GM12873 (cell line): Measurements from ENCODE around the gene FAM13A.

Source experiments
- CTCF ChIP-seq: IDR thresholded peaks from 2 replicates; pipeline ENCODE4 v1.5.1; 2012; ENCODE audit warnings: low read depth, mild to moderate bottlenecking, moderate library complexity, low read length, control low read depth; ENCODE audit not compliant: insufficient read depth; ENCODE audit errors: missing control alignments

Gene FAM13A

GRCh38 chr4:88724406-88724805 lies 332.6 kb downstream of the FAM13A start:
- TF ChIP-seq CTCF = no peak

- no peak for TF ChIP-seq CTCF
Observed at GRCh38 chr4:88722828-88723227, 334.2 kb downstream of the FAM13A start.

GRCh38 chr4:88722276-88722780 lies 334.7 kb downstream of the FAM13A start:
- TF ChIP-seq CTCF = no peak

- no peak for TF ChIP-seq CTCF
Observed at GRCh38 chr4:88720451-88721428, 336.2 kb downstream of the FAM13A start.

GRCh38 chr4:88719381-88719780 lies 337.6 kb downstream of the FAM13A start:
- no peak for TF ChIP-seq CTCF

- TF ChIP-seq CTCF = no peak
Observed at GRCh38 chr4:88718098-88718497, 338.9 kb downstream of the FAM13A start.

GRCh38 chr4:88713782-88714181 lies 343.2 kb downstream of the FAM13A start:
- TF ChIP-seq CTCF = no peak
